ENCODE measurements around the gene CDK2AP2. TPM values are rescaled to one million over a fixed set of nuclear protein-coding genes. Genes with fewer than 3 reads are reported as not detected.
A peak's percentile ranks its signal among the peaks of the same experiment; 100 is the strongest.

Gene CDK2AP2
- total and polyA plus RNA-seq, 5 experiments from 2014 or later, result 41.8 to 96.8 (median 75.9) TPM

DNA sequence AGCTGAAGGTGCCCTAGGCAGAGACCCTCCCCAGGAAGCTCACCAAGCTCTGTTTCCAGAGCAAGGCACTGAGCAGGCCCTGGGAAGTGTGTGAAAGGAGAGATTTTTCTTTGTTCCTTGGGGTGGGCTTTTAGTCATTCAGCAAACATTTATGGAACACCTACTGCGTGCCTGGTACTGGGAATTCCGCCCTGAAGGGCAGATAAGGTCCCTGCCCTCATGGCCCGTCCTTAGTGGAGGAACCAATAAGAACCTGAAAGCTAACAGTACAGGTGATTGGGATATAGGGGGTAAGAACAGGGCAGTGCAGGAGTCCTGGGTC lies 42.8 kb downstream of the CDK2AP2 start:
- ATAC-seq, result peak in 1 of 2 donors; percentile 3
- Mint-ChIP-seq H3K9me3 (no peaks in the 10 kb centered on the region), H3K4me1 (peaks cover 14 to 55% (median 38%) of the 10 kb centered on the region in 4 donors), H3K27ac (peak overlapping the region; percentile 82 to 97 (median 95)), H3K27me3 (no peaks in the 10 kb centered on the region), H3K4me3 (peak overlapping the region; percentile 81 to 92 (median 88)), H3K36me3 (no peaks in the 10 kb centered on the region)
- no peak for DNase-seq
- POLR2A ChIA-PET, result interaction anchor here (0.8 to 28.8 kb wide), 16 partner anchors 10 to 114 kb away, joined by 3 to 780 read pairs (median 6); partner anchors contain the start of genes AIP, CABP4, CARNS1 and CDK2AP2

GRCh38 chr11:67464411-67465188 lies 43.4 kb downstream of the CDK2AP2 start:
- Mint-ChIP-seq H3K4me1 (peaks cover 18 to 55% (median 41%) of the 10 kb centered on the region in 4 donors), H3K36me3 (no peaks in the 10 kb centered on the region), H3K27ac (peak overlapping the region; percentile 82 to 97 (median 95)), H3K9me3 (no peaks in the 10 kb centered on the region), H3K27me3 (no peaks in the 10 kb centered on the region), H3K4me3 (peak overlapping the region; percentile 81 to 92 (median 88))
- ATAC-seq (peak; percentile 82), DNase-seq (peak; percentile 85 to 97 (median 91))
- POLR2A ChIA-PET, result interaction anchor here (0.5 to 28.8 kb wide), 18 partner anchors 9 to 113 kb away, joined by 3 to 780 read pairs (median 5); partner anchors contain the start of genes AIP, CABP4, CARNS1 and CDK2AP2

DNA sequence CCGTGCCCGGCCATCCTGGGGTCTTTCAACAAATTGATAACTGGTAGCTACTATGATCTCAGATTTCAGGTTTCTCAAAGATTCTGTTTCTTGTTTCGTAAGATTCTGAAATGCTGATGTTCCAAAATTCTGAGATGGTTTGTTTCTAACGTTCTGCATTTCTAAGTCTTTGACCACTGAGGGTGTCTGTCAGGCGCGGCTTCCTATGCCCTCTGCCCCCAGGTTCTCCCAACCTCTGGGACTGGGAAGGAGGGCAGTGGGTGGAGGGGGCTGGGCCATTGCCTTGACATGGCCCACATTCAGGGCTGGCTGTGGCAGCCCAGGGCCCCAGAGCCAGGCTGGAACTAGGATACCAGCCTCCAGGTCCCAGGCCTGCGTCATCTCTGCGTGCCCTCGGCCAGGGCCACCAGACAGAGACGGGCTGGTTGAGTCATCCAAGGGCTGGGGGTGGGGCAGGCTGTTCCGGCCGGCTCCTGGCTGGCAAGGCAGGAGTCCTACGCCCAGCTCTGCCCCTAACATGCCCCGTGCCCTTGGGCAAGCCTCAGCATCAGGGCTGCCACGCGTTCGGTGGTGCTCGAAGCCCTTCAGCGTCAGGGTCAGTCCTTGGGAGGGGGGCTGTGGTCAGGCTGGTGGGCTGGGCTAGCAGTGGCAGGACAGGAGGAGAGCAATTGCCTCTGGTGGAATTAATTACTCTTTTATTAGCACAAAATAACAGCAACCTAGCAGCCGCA lies 44.1 kb downstream of the CDK2AP2 start:
- H3K4me3 Mint-ChIP-seq, result peak overlapping the region; percentile 81 to 92 (median 88)
- peak overlapping the region; percentile 37 to 97 (median 94) for H3K27ac Mint-ChIP-seq
- no peak for DNase-seq
- no peak for ATAC-seq
- no peaks in the 10 kb centered on the region for H3K9me3 Mint-ChIP-seq
- no peaks in the 10 kb centered on the region for H3K27me3 Mint-ChIP-seq
- H3K4me1 Mint-ChIP-seq, result peaks cover 18 to 57% (median 39%) of the 10 kb centered on the region in 4 donors
- POLR2A ChIA-PET, result interaction anchor here (0.9 to 28.8 kb wide), 8 partner anchors 9 to 56 kb away, joined by 3 to 780 read pairs (median 50); partner anchors contain the start of genes AIP, CABP4, CARNS1 and CORO1B
- H3K36me3 Mint-ChIP-seq, result no peaks in the 10 kb centered on the region

DNA sequence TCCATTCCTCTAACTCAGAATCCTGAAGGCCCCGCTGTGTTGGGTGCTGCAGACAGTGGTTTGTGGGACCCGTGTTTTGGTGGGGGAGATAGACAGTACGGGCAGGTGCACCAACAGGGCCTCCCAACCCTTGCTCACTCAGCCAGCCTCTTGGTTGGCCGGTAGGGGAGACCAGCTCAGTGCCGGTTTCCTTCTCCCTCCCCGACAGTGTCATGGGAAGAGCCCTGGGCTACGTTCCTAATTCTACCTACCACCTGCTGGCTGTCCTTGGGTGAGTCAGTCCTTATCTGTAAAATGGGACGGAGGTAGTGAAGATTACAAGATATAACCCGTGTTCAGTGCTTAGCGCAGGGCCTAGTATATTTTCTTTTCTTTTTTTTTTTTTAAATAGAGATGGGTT lies 44.8 kb downstream of the CDK2AP2 start:
- POLR2A ChIA-PET, result interaction anchor here (0.9 to 28.8 kb wide), 6 partner anchors 8 to 55 kb away, joined by 4 to 780 read pairs (median 86); partner anchors contain the start of genes AIP, CABP4, CORO1B and GPR152
- DNase-seq (peak in 1 of 10 donors; percentile 40), ATAC-seq (no peak)
- H3K9me3 Mint-ChIP-seq, result no peaks in the 10 kb centered on the region
- peak overlapping the region in 3 of 10 donors; percentile 7 to 58 (median 24) for H3K4me3 Mint-ChIP-seq
- H3K27ac Mint-ChIP-seq, result peak overlapping the region in 6 of 10 donors; percentile 8 to 95 (median 44)
- no peaks in the 10 kb centered on the region for H3K27me3 Mint-ChIP-seq
- H3K36me3 Mint-ChIP-seq, result no peaks in the 10 kb centered on the region
- peaks cover 15 to 54% (median 36%) of the 10 kb centered on the region in 4 donors for H3K4me1 Mint-ChIP-seq

DNA sequence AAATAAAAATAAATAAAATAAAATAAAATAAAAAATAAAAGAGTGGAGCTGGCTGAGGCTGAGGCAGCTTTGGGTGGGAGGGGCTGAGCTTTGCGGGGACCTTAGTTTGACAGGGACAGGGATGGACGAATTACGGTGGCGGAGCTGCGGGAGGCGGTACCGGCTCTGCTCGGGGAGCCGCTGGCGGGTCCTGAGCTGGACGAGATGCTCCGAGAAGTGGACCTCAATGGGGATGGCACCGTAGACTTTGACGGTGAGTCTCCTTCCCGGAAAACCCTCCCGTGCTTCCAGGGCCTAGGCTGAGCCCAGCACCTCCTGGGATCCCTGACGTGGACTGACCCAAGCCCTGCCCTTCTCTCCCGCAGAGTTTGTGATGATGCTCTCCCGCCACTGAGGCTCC lies 49.7 kb downstream of the CDK2AP2 start:
- H3K9me3 Mint-ChIP-seq, result no peaks in the 10 kb centered on the region
- DNase-seq (peak in 1 of 10 donors; percentile 51), ATAC-seq (no peak)
- H3K36me3 Mint-ChIP-seq, result no peaks in the 10 kb centered on the region
- POLR2A ChIA-PET, result interaction anchor here (3.4 to 28.8 kb wide), 4 partner anchors 10 to 39 kb away, joined by 14 to 780 read pairs (median 83); partner anchors contain the start of genes CORO1B, GPR152, PTPRCAP and RPS6KB2
- H3K4me3 Mint-ChIP-seq, result no peak overlapping the region
- H3K27me3 Mint-ChIP-seq, result no peaks in the 10 kb centered on the region
- peaks cover 0 to 34% (median 7%) of the 10 kb centered on the region in 4 donors for H3K4me1 Mint-ChIP-seq
- H3K27ac Mint-ChIP-seq, result no peak overlapping the region

DNA sequence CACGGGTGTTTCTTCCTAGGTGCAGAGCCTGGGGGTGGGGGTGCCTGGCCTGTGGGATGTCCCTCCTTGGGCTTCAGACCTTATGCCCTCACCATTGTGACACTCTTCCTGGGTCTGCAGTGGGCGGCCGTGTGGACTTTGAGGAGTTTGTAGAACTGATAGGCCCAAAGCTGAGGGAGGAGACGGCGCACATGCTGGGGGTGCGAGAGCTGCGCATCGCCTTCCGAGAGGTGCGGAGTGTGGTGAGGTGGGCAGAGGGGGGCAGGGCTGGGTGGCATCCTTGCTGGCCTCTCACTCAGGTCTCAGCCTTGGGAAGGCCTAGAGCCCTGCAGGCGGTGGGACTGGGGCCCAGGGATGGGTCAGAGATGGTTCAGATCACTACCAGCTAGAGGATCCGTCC lies 50.5 kb downstream of the CDK2AP2 start:
- Mint-ChIP-seq H3K4me3 (peak overlapping the region in 1 of 10 donors; percentile 37), H3K4me1 (peaks cover 0 to 30% (median 8%) of the 10 kb centered on the region in 4 donors), H3K27me3 (no peaks in the 10 kb centered on the region), H3K27ac (peak overlapping the region in 3 of 10 donors; percentile 19 to 73 (median 56)), H3K36me3 (no peaks in the 10 kb centered on the region), H3K9me3 (no peaks in the 10 kb centered on the region)
- POLR2A ChIA-PET, result interaction anchor here (3.4 to 28.8 kb wide), 4 partner anchors 10 to 23 kb away, joined by 20 to 780 read pairs (median 83); partner anchors contain the start of genes CORO1B, GPR152, PTPRCAP and RPS6KB2
- DNase-seq (peak in 1 of 10 donors; percentile 56), ATAC-seq (no peak)

Small RNA genes lying within 50 kb of the gene (microRNA-seq; reads per million reads assigned to microRNA genes)
- gene MIR6752 (ENCODE audit: borderline microRNAs expressed), result 1.0 reads per million

Other genes starting within 250 kb of the CDK2AP2 start
- gene GRK2, start 241.7 kb downstream of the CDK2AP2 start, total RNA-seq, result 100 to 1,000 TPM; 345 to 354 TPM
- gene GRK2, start 241.7 kb downstream of the CDK2AP2 start, polyA plus RNA-seq, result 10 to 100 TPM; 16.8 to 70.7 (median 31.1) TPM
- 100 to 1,000 TPM; 189 to 206 TPM for gene ANKRD13D, start 218.9 kb downstream of the CDK2AP2 start, total RNA-seq
- 10 to 100 TPM in 2 of 3 donors, 1 to 10 TPM in 1; 6.0 to 18.3 (median 10.1) TPM for gene ANKRD13D, start 218.9 kb downstream of the CDK2AP2 start, polyA plus RNA-seq
- gene SSH3, start 204.6 kb downstream of the CDK2AP2 start, total RNA-seq, result 10 to 100 TPM; 18.1 to 25.3 TPM
- 1 to 10 TPM; 1.7 to 4.5 (median 3.2) TPM for gene SSH3, start 204.6 kb downstream of the CDK2AP2 start, polyA plus RNA-seq
- 100 to 1,000 TPM; 102 to 110 TPM for gene POLD4, start 154.6 kb downstream of the CDK2AP2 start, total RNA-seq
- gene POLD4, start 154.6 kb downstream of the CDK2AP2 start, polyA plus RNA-seq, result 100 to 1,000 TPM in 2 of 3 donors, 10 to 100 TPM in 1; 87.7 to 105 (median 102) TPM
- gene CLCF1, start 134.6 kb downstream of the CDK2AP2 start, total RNA-seq, result 1 to 10 TPM; 1.1 to 1.5 TPM
- under 1 TPM in 1 of 3 donors, not detected in 2; 0.58 TPM for gene CLCF1, start 134.6 kb downstream of the CDK2AP2 start, polyA plus RNA-seq
- 10 to 100 TPM; 47.3 to 58.1 TPM for gene RAD9A, start 116.2 kb downstream of the CDK2AP2 start, total RNA-seq
- gene RAD9A, start 116.2 kb downstream of the CDK2AP2 start, polyA plus RNA-seq, result 1 to 10 TPM; 6.5 to 9.4 (median 6.6) TPM
- 100 to 1,000 TPM; 141 to 146 TPM for gene PPP1CA, start 106.3 kb downstream of the CDK2AP2 start, total RNA-seq
- 100 to 1,000 TPM; 357 to 518 (median 403) TPM for gene PPP1CA, start 106.3 kb downstream of the CDK2AP2 start, polyA plus RNA-seq
- gene TBC1D10C, start 104.1 kb downstream of the CDK2AP2 start, total RNA-seq, result 100 to 1,000 TPM; 403 to 419 TPM
- 100 to 1,000 TPM; 231 to 307 (median 251) TPM for gene TBC1D10C, start 104.1 kb downstream of the CDK2AP2 start, polyA plus RNA-seq
- 10 to 100 TPM; 18.5 to 21.2 TPM for gene CARNS1, start 92.5 kb downstream of the CDK2AP2 start, total RNA-seq
- gene CARNS1, start 92.5 kb downstream of the CDK2AP2 start, polyA plus RNA-seq, result 1 to 10 TPM; 2.2 to 3.7 (median 2.3) TPM
- gene RPS6KB2, start 79.7 kb downstream of the CDK2AP2 start, total RNA-seq, result 10 to 100 TPM; 80.9 to 82.8 TPM
- gene RPS6KB2, start 79.7 kb downstream of the CDK2AP2 start, polyA plus RNA-seq, result 10 to 100 TPM; 41.9 to 45.9 (median 43.2) TPM
- gene PTPRCAP, start 70.5 kb downstream of the CDK2AP2 start, total RNA-seq, result 100 to 1,000 TPM; 212 to 215 TPM
- gene PTPRCAP, start 70.5 kb downstream of the CDK2AP2 start, polyA plus RNA-seq, result 100 to 1,000 TPM; 647 to 717 (median 686) TPM
- gene CORO1B, start 64.7 kb downstream of the CDK2AP2 start, total RNA-seq, result 10 to 100 TPM; 21.2 to 22.3 TPM
- gene CORO1B, start 64.7 kb downstream of the CDK2AP2 start, polyA plus RNA-seq, result 10 to 100 TPM in 1 of 3 donors, 1 to 10 TPM in 2; 9.2 to 12.6 (median 9.8) TPM
- not detected for gene GPR152, start 55.4 kb downstream of the CDK2AP2 start, total RNA-seq
- 1 to 10 TPM in 1 of 3 donors, under 1 TPM in 2; 0.20 to 1.2 (median 0.86) TPM for gene GPR152, start 55.4 kb downstream of the CDK2AP2 start, polyA plus RNA-seq
- 1 to 10 TPM; 2.9 to 3.7 TPM for gene CABP4, start 52.8 kb downstream of the CDK2AP2 start, total RNA-seq
- gene CABP4, start 52.8 kb downstream of the CDK2AP2 start, polyA plus RNA-seq, result under 1 TPM; 0.58 to 0.96 (median 0.62) TPM
- 100 to 1,000 TPM; 105 to 111 TPM for gene TMEM134, start 38.9 kb downstream of the CDK2AP2 start, total RNA-seq
- gene TMEM134, start 38.9 kb downstream of the CDK2AP2 start, polyA plus RNA-seq, result 100 to 1,000 TPM; 128 to 148 (median 144) TPM
- 100 to 1,000 TPM; 136 to 141 TPM for gene AIP, start 25.1 kb downstream of the CDK2AP2 start, total RNA-seq
- 100 to 1,000 TPM; 146 to 169 (median 146) TPM for gene AIP, start 25.1 kb downstream of the CDK2AP2 start, polyA plus RNA-seq
- 100 to 1,000 TPM; 118 to 120 TPM for gene PITPNM1, start 2.8 kb downstream of the CDK2AP2 start, total RNA-seq
- gene PITPNM1, start 2.8 kb downstream of the CDK2AP2 start, polyA plus RNA-seq, result 10 to 100 TPM; 13.8 to 36.5 (median 15.9) TPM
- gene CABP2, start 15.3 kb upstream of the CDK2AP2 start, total RNA-seq, result not detected
- not detected for gene CABP2, start 15.3 kb upstream of the CDK2AP2 start, polyA plus RNA-seq
- gene GSTP1, start 75.7 kb upstream of the CDK2AP2 start, total RNA-seq, result 100 to 1,000 TPM; 177 to 186 TPM
- 100 to 1,000 TPM; 234 to 278 (median 276) TPM for gene GSTP1, start 75.7 kb upstream of the CDK2AP2 start, polyA plus RNA-seq
- gene NDUFV1, start 98.8 kb upstream of the CDK2AP2 start, total RNA-seq, result 100 to 1,000 TPM; 197 to 199 TPM
- gene NDUFV1, start 98.8 kb upstream of the CDK2AP2 start, polyA plus RNA-seq, result 100 to 1,000 TPM; 122 to 123 (median 122) TPM
- 1 to 10 TPM; 2.0 to 3.2 TPM for gene NUDT8, start 121.8 kb upstream of the CDK2AP2 start, total RNA-seq
- 1 to 10 TPM; 2.7 to 3.1 (median 2.7) TPM for gene NUDT8, start 121.8 kb upstream of the CDK2AP2 start, polyA plus RNA-seq
- not detected for gene TBX10, start 131.6 kb upstream of the CDK2AP2 start, total RNA-seq
- not detected for gene TBX10, start 131.6 kb upstream of the CDK2AP2 start, polyA plus RNA-seq
- not detected for gene ACY3, start 142.6 kb upstream of the CDK2AP2 start, total RNA-seq
- gene ACY3, start 142.6 kb upstream of the CDK2AP2 start, polyA plus RNA-seq, result under 1 TPM in 2 of 3 donors, not detected in 1; 0.29 to 0.64 TPM
- not detected for gene ALDH3B2, start 166.5 kb upstream of the CDK2AP2 start, total RNA-seq
- not detected for gene ALDH3B2, start 166.5 kb upstream of the CDK2AP2 start, polyA plus RNA-seq

Measured in naive thymus-derived CD8-positive, alpha-beta T cell (primary cell).